ENCODE data around the gene TMEM81. TPM values are rescaled to one million over a fixed set of nuclear protein-coding genes. Genes with fewer than 3 reads are reported as not detected.

The TMEM81 gene
- total and polyA plus RNA-seq, 10 of the 15 experiments (the other 5 are each of a cell fraction or from before 2014, with no cell fraction given): 0.62 to 2.2 (median 1.1) TPM

DNA sequence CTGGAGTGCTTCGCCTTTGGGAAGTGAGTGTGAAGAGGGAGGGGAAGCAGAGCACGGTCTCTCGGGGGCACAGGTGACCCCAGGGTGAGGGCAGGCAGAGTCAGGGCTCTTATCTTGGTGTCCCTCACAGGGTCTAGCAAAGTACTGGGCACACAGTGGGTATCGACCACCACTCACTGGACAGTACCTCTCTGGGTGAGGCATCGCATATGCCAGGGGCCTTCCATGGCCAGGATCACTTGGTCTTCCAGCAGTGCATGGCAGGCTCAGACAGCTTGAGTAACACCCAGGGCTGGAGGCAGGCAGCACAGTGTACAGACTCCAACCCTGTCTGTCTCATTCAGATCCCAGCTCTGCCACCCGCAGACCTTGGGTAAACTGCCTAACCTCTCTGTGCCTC is 24.6 kb downstream of the TMEM81 start:
- DNase-seq (ENCODE audit: low read depth, low spot score) (no peak), ATAC-seq (no peak), FAIRE-seq (no peak)
- SMC1A ChIA-PET (ENCODE audit: uncharacterized antibody, unreplicated experiment): interaction anchor here (1.3 to 1.7 kb wide), 2 partner anchors 70 to 83 kb away, joined by 4 read pairs; no protein-coding TSS in a partner anchor
- WGBS (ENCODE audit: insufficient coverage, insufficient replicate concordance, low lambda C conversion rate, missing lambda C conversion rate): 32% methylated on average over 6 of the region's 6 CpGs
- H3K79me2 ChIP-seq (ENCODE audit: control insufficient read depth, insufficient read depth, low read length): no peaks in the 10 kb centered on the region
- no TSS peak for BruUV-seq (replicated peaks)
- H3K27ac ChIP-seq (ENCODE audit: control insufficient read depth, insufficient read depth): no peak overlapping the region
- TF ChIP-seq WRNIP1 (IDR thresholded peaks at IDR 0.05; ENCODE audit: borderline replicate concordance, low read depth, low read length): no peak
- TF ChIP-seq, protein P1, sequence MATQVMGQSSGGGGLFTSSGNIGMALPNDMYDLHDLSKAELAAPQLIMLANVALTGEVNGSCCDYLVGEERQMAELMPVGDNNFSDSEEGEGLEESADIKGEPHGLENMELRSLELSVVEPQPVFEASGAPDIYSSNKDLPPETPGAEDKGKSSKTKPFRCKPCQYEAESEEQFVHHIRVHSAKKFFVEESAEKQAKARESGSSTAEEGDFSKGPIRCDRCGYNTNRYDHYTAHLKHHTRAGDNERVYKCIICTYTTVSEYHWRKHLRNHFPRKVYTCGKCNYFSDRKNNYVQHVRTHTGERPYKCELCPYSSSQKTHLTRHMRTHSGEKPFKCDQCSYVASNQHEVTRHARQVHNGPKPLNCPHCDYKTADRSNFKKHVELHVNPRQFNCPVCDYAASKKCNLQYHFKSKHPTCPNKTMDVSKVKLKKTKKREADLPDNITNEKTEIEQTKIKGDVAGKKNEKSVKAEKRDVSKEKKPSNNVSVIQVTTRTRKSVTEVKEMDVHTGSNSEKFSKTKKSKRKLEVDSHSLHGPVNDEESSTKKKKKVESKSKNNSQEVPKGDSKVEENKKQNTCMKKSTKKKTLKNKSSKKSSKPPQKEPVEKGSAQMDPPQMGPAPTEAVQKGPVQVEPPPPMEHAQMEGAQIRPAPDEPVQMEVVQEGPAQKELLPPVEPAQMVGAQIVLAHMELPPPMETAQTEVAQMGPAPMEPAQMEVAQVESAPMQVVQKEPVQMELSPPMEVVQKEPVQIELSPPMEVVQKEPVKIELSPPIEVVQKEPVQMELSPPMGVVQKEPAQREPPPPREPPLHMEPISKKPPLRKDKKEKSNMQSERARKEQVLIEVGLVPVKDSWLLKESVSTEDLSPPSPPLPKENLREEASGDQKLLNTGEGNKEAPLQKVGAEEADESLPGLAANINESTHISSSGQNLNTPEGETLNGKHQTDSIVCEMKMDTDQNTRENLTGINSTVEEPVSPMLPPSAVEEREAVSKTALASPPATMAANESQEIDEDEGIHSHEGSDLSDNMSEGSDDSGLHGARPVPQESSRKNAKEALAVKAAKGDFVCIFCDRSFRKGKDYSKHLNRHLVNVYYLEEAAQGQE (IDR thresholded peaks at IDR 0.05; ENCODE audit: low read depth, low read length): no peak
- TF ChIP-seq EZH2 (IDR thresholded peaks at IDR 0.05; ENCODE audit: borderline replicate concordance, control insufficient read depth, low read depth, low read length): no peak
- TF ChIP-seq KAT2A (conservative IDR thresholded peaks at IDR 0.05; ENCODE audit: control insufficient read depth, low read depth, low read length): no peak
- no peak for TF ChIP-seq CHD1 (IDR thresholded peaks at IDR 0.05; ENCODE audit: low read depth, low read length)
- no peak for TF ChIP-seq CBX3 (IDR thresholded peaks at IDR 0.05; ENCODE audit: borderline replicate concordance, low read depth)
- no peak for TF ChIP-seq BHLHE40 (IDR thresholded peaks at IDR 0.05; ENCODE audit: borderline replicate concordance in 1 of 2, low read depth in 2 of 2, low read length in 1 of 2)
- no peak for TF ChIP-seq RAD21 (IDR thresholded peaks at IDR 0.05; ENCODE audit: insufficient read depth, low read depth, low read length)
- TF ChIP-seq EP300 (IDR thresholded peaks at IDR 0.05; ENCODE audit: borderline replicate concordance in 1 of 2, control insufficient read depth in 1 of 2, low read depth in 2 of 2, low read length in 2 of 2): no peak
- TF ChIP-seq FOXM1 (IDR thresholded peaks at IDR 0.05; ENCODE audit: low read depth, low read length): no peak
- no peak for TF ChIP-seq CREM (IDR thresholded peaks at IDR 0.05; ENCODE audit: low read depth)
- TF ChIP-seq ZBED1 (IDR thresholded peaks at IDR 0.05; ENCODE audit: borderline replicate concordance): no peak
- TF ChIP-seq, protein P2, sequence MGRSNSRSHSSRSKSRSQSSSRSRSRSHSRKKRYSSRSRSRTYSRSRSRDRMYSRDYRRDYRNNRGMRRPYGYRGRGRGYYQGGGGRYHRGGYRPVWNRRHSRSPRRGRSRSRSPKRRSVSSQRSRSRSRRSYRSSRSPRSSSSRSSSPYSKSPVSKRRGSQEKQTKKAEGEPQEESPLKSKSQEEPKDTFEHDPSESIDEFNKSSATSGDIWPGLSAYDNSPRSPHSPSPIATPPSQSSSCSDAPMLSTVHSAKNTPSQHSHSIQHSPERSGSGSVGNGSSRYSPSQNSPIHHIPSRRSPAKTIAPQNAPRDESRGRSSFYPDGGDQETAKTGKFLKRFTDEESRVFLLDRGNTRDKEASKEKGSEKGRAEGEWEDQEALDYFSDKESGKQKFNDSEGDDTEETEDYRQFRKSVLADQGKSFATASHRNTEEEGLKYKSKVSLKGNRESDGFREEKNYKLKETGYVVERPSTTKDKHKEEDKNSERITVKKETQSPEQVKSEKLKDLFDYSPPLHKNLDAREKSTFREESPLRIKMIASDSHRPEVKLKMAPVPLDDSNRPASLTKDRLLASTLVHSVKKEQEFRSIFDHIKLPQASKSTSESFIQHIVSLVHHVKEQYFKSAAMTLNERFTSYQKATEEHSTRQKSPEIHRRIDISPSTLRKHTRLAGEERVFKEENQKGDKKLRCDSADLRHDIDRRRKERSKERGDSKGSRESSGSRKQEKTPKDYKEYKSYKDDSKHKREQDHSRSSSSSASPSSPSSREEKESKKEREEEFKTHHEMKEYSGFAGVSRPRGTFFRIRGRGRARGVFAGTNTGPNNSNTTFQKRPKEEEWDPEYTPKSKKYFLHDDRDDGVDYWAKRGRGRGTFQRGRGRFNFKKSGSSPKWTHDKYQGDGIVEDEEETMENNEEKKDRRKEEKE (IDR thresholded peaks at IDR 0.05): no peak
- no peak for TF ChIP-seq NFIC (IDR thresholded peaks at IDR 0.05; ENCODE audit: low read depth, low read length)
- no peak for TF ChIP-seq TARDBP (IDR thresholded peaks at IDR 0.05; ENCODE audit: borderline replicate concordance)
- TF ChIP-seq MTA3 (IDR thresholded peaks at IDR 0.05; ENCODE audit: borderline replicate concordance, low read length): no peak
- no peak for TF ChIP-seq POLR2AphosphoS5 (IDR thresholded peaks at IDR 0.05; ENCODE audit: low read length)
- no peak for TF ChIP-seq ZNF207 (IDR thresholded peaks at IDR 0.05; ENCODE audit: borderline replicate concordance)
- in situ Hi-C loops (cut with MboI) (loop anchor here (5.0 kb wide), 1 partner anchor 82 kb away; no protein-coding TSS in a partner anchor), intact Hi-C loops (cut with micrococcal nuclease; ENCODE audit: unreplicated experiment) (loop anchor here (2.0 kb wide), 1 partner anchor 197 kb away; no protein-coding TSS in a partner anchor)
- no peak overlapping the region for H3K9ac ChIP-seq (ENCODE audit: control insufficient read depth, insufficient read depth, low read length)
- RAD21 ChIA-PET (ENCODE audit: unreplicated experiment): no interaction called here
- H3K4me2 ChIP-seq (ENCODE audit: control insufficient read depth, insufficient read depth): no peak overlapping the region
- no peaks in the 10 kb centered on the region; a peak in 2 of 4 replicates for H3K27me3 ChIP-seq (replicated peaks in 1 of 2; ENCODE audit: control insufficient read depth in 2 of 2, insufficient read depth in 2 of 2, low read length in 1 of 2)
- H3K36me3 ChIP-seq (ENCODE audit: control insufficient read depth in 2 of 2, insufficient read depth in 2 of 2, low read length in 1 of 2): no peaks in the 10 kb centered on the region
- CTCF ChIA-PET: interaction anchor here (6.8 kb wide), 1 partner anchor 69 kb away, joined by 151 read pairs; no protein-coding TSS in a partner anchor
- H3K4me3 ChIP-seq: no peak overlapping the region
- POLR2A ChIA-PET: no interaction called here
- H4K20me1 ChIP-seq (ENCODE audit: control insufficient read depth, insufficient read depth): no peaks in the 10 kb centered on the region
- H3K9me3 ChIP-seq (replicated peaks; ENCODE audit: control insufficient read depth, insufficient read depth, low read length): no peaks in the 10 kb centered on the region
- H3K4me1 ChIP-seq (ENCODE audit: control insufficient read depth, insufficient read depth, low read length): no peaks in the 10 kb centered on the region
- no peak overlapping the region for H2AFZ ChIP-seq (ENCODE audit: control insufficient read depth, low read depth, low read length)

Measured in GM12878 (cell line).